Ascending aorta (tissue), 2 donors: ENCODE data around the gene RGPD8. TPM values are rescaled to one million over a fixed set of nuclear protein-coding genes. Genes with fewer than 3 reads are reported as not detected.
A peak's percentile ranks its signal among the peaks of the same experiment; 100 is the strongest.
"Not testable (repeated sequence)": the region's sequence is repeated elsewhere in the genome, so short reads cannot be mapped to it uniquely, and the experiment has no call there.

Source experiments
- DNase-seq, 2 donors: peaks; one replicate each; pipeline ENCODE4 v3.0.0-alpha.2; 2019; ENCODE audit warnings: low spot score in 2 of 2
- H3K27ac ChIP-seq, 2 donors: fragments of 200-600 bp; sonication (generic); one replicate each; pipeline ENCODE4 v1.5.1; 2016 to 2017; ENCODE audit warnings: mild to moderate bottlenecking in 1 of 2
- H3K27me3 ChIP-seq: fragments of 200-600 bp; sonication (generic); one replicate; pipeline ENCODE4 v1.5.1; 2017
- H3K36me3 ChIP-seq, 2 donors: fragments of 200-600 bp; sonication (generic); one replicate each; pipeline ENCODE4 v1.5.1; 2016
- H3K4me1 ChIP-seq, 2 donors: fragments of 200-600 bp; sonication (generic); one replicate each; pipeline ENCODE4 v1.5.1; 2016 to 2017; ENCODE audit warnings: mild to moderate bottlenecking in 1 of 2
- H3K4me3 ChIP-seq, 2 donors: fragments of 200-600 bp; sonication (generic); one replicate each; pipeline ENCODE4 v1.5.1; 2016 to 2017; ENCODE audit warnings: mild to moderate bottlenecking in 1 of 2
- H3K9me3 ChIP-seq, 2 donors: fragments of 200-600 bp; sonication (generic); one replicate each; pipeline ENCODE4 v1.5.1; 2016
- CTCF ChIP-seq, 3 experiments: fragments of 200-600 bp in 2 of 3; fragments of 450-650 bp in 1 of 3; sonication (generic) in 2 of 3; IDR thresholded peaks; one replicate each; pipeline ENCODE4 v1.5.1; 2016 to 2019; ENCODE audit warnings: antibody characterized with exemption in 3 of 3, mild to moderate bottlenecking in 1 of 3, moderate library complexity in 1 of 3
- intact Hi-C: fragments of 100-400 bp; cut with DNase I; formaldehyde crosslinking; loops from one replicate; pipeline ENCODE4 v1.15.1; 2023
- total RNA-seq: library from RNA; depleted of rRNA; stranded (reverse); fragments of >200 nt; gene quantifications from one replicate; pipeline ENCODE4 v1.1.0, GENCODE V29; 2016

Gene RGPD8
- total RNA-seq, 1 donor from 2014 or later = 8.2 TPM

DNA sequence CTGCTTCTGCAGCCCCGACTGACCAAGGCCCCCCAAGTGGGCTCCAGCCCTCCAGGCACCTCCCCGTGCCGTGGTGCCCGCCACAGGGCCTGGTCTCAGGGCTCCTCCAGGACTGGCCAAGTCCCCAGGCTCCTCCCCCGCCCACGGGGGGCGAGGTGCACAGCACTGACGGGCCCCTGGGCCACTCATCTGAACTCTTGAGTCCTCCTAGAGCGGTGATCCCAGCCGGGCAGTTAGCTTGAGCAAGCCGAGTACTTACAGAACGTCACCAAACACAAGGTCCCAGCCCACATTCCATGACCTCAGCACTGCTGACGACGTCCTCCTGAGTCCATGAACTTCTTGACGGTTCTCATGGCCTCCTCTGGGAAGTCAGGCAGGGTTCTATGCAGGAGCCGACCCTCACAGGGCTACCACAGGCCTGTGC, 4.0 kb upstream of the RGPD8 start:
- H3K27ac ChIP-seq, DNase-seq, H3K36me3 ChIP-seq, H3K27me3 ChIP-seq, intact Hi-C loops, H3K9me3 ChIP-seq, H3K4me1 ChIP-seq, H3K4me3 ChIP-seq: not testable (repeated sequence)

DNA sequence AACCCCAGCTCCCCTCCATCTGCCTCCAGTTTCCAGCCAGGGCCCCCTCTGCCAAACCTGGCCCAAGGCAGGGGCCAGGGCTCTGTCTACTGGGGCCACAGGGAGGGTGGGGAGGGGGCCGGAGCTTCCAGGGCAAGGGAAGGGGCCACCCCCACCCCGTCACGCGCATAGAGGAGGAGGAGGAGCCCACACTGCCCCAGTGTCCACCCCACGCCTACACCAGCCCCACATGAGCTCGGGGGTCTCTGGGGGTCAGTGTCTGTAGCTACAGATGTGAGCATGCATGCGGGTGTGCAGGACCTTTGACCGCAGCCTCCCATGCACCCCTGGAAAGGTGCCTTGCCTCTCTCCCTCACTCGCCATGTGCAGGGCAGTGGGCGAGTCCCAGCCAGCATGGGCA, 3.5 kb upstream of the RGPD8 start:
- H3K27ac ChIP-seq, H3K4me1 ChIP-seq, H3K27me3 ChIP-seq, H3K36me3 ChIP-seq, DNase-seq, H3K4me3 ChIP-seq, intact Hi-C loops, H3K9me3 ChIP-seq: not testable (repeated sequence)

DNA sequence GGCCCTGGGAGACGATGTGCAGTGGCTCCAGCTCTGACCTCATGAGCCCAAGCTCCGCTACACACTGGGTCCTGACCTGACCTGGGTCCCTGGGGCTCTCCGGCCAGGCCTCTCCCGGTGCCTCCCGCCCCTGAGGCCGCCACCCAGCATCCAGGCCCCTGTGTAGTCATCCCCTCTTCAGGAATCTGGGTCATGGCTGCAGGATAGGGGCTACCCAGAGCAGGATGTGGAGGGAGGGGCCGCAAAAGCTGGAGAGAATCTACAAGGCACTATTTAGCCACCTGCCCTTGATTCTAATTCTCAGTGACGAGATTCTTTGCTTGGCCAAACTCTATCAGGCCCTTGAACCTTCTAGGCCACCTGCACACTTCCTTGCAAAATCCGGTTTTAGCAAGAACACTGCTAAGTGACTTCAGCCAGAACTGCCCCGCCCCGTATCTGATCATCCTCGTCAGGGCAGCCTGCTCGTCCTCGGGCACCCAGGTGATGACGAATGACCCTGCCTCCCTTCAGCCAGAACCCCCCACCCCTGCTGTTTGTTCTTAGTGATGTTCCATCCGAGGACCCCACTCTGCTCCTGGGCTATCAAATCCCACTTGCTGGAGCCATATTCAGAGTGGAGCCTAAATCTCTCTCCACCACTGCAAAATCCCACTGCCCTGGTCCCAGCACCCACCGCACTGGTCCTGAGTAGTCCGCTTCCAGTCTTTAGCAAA, 2.4 kb upstream of the RGPD8 start:
- H3K36me3 ChIP-seq, H3K4me1 ChIP-seq, DNase-seq, H3K27ac ChIP-seq, H3K9me3 ChIP-seq, intact Hi-C loops, H3K4me3 ChIP-seq, H3K27me3 ChIP-seq: not testable (repeated sequence)

- not testable (repeated sequence) for H3K27ac ChIP-seq, H3K4me3 ChIP-seq, H3K9me3 ChIP-seq, H3K4me1 ChIP-seq, H3K27me3 ChIP-seq, H3K36me3 ChIP-seq, DNase-seq
- intact Hi-C loops = loop anchor here (5.0 kb wide), 1 partner anchor 378 kb away; the partner anchor contains the start of gene TMEM87B
Measured at GRCh38 chr2:112434890-112435715, 1.7 kb upstream of the RGPD8 start.

DNA sequence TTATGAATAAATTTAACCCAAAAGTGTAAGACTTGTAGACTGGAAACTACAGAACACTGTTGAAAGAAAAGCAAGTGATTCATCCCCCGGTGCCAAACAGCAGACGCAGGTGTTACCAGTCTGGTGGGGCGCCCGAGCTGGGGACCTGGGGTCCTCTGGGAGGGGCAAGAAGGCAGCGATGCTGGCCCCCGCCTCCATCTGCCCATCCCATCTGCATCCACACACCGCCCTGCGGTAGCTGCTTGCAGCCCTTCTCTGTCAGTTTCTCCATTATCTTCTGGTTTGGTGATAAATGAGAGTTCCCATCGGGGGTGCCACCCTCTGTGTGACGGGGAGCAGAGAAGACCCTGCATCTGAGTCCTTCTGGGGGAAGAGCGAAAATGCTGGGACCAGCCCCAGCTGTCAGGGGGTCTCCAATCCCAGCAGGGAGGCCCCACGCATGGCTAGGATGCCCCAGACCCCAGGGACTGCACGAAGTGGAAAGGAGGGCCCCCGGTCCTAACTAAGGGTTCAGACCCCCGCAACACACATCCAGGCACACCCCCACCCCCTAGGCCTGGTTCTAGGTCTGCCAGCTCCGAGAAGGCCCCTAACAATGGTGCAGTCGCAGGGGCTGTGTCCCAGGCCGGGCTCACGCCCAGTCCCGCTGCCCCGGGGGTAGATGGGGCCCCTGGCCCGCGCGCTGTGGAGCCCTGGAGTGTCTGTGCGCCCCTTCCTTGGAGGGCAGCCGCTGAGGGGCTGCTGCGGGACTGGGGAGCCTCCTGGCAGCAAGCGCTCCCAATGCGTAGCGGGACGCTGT, 686 bp upstream of the RGPD8 start:
- Histone ChIP-seq H3K27me3 (no peaks in the 10 kb centered on the region), H3K36me3 (no peaks in the 10 kb centered on the region), H3K27ac (no peak overlapping the region), H3K9me3 (no peaks in the 10 kb centered on the region), H3K4me1 (peaks cover 0 to 8% of the 10 kb centered on the region in 2 donors), H3K4me3 (no peak overlapping the region)
- DNase-seq = peak in 1 of 2 donors; percentile 64
- TF ChIP-seq CTCF (IDR thresholded peaks at IDR 0.05) = no peak
- intact Hi-C loops = loop anchor here (2.0 to 5.0 kb wide), 2 partner anchors 175 to 377 kb away; partner anchors contain the start of gene TMEM87B

GRCh38 chr2:112432735-112433479, 538 bp downstream of the RGPD8 start:
- Histone ChIP-seq H3K4me3 (peak overlapping the region; percentile 71 to 91), H3K27ac (peak overlapping the region; percentile 80 to 92)
- not testable (repeated sequence) for H3K36me3 ChIP-seq, H3K4me1 ChIP-seq, H3K9me3 ChIP-seq, H3K27me3 ChIP-seq
- DNase-seq = peak in 1 of 2 donors; percentile 71
- intact Hi-C loops = loop anchor here (2.0 to 5.0 kb wide), 2 partner anchors 174 to 376 kb away; partner anchors contain the start of gene TMEM87B

DNA sequence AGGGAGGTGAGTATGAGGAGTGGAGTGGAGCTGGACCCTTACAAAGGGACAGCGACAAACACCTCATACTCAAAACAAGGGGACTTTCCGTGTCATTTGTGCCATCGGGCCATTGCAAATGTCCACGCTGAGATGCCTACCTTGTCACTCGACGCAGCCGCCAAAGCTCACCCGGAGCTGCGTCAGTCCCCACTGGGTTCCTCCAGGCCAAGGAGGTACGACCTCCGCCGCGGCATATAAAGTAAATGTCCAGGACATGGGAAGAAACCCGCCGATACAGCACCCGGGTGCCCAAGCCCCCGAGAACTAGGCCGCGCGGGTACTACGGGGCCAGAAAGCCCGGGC, 1.1 kb downstream of the RGPD8 start:
- not testable (repeated sequence) for H3K9me3 ChIP-seq, H3K4me1 ChIP-seq, DNase-seq, H3K36me3 ChIP-seq, H3K27me3 ChIP-seq
- H3K4me3 ChIP-seq = peak overlapping the region; percentile 71 to 91
- peak overlapping the region; percentile 80 to 92 for H3K27ac ChIP-seq
- intact Hi-C loops = loop anchor here (2.0 to 5.0 kb wide), 2 partner anchors 174 to 375 kb away; partner anchors contain the start of gene TMEM87B

DNA sequence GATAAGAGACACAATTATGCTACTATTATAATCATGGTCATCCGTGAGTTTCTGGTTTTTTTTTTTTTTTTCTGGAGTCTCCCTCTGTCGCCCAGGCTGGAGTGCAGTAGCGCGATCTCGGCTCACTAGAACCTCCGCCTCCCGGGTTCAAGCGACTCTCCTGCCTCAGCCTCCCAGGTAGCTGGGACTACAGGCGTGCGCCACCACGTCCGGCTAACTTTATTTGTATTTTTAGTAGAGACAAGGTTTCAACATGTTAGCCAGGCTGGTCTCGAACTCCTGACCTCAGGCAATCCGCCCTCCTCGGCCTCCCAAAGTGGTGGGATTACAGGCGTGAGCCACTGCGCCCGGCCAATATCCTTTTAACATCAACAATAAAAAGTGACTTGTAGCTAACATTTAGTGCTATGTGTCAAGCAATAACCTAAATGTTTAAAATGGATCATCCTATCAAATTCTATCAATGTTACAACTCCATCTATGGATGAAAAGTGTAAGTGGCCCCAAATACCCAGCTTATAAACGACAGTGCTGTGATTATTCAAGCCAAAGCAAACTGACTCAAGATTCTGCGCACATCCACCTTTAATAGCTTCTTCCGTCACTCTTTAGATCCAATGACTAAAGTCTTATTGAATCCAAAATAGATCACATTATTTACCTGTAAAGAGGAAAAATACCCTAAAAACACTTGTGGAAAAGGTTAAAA, 1.7 kb downstream of the RGPD8 start:
- H3K36me3 ChIP-seq, H3K4me1 ChIP-seq, H3K9me3 ChIP-seq, H3K27me3 ChIP-seq: not testable (repeated sequence)
- H3K4me3 ChIP-seq = peak overlapping the region; percentile 71 to 91
- intact Hi-C loops = loop anchor here (2.0 to 5.0 kb wide), 2 partner anchors 173 to 374 kb away; partner anchors contain the start of gene TMEM87B
- peak in 1 of 2 donors; percentile 60 for DNase-seq
- H3K27ac ChIP-seq = peak overlapping the region; percentile 80 to 92

DNA sequence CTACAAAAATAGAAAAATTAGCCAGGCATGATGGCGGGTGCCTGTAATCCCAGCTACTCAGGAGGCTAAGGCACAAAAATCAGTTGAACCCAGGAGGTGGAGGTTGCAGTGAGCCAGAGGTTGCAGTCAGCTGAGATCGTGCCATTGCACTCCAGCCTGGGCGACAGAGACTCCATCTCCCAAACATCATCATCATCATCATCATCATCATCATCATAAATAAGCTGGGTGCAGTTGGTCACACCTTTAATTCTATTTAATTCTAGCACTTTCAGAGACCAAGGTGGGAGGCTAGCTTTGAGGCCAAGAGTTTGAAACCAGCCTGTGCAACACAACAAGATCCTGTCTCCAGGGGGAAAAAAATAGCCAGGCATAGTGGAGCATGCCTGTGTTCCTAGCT, 8.9 kb downstream of the RGPD8 start:
- intact Hi-C loops, H3K27ac ChIP-seq, DNase-seq, H3K9me3 ChIP-seq, H3K4me3 ChIP-seq, H3K27me3 ChIP-seq, H3K36me3 ChIP-seq, H3K4me1 ChIP-seq: not testable (repeated sequence)
